Lung microvascular endothelial cell (primary cell): ENCODE measurements around the gene CDKAL1. TPM values are rescaled to one million over a fixed set of nuclear protein-coding genes. Genes with fewer than 3 reads are reported as not detected.
"Not testable (repeated sequence)": the region's sequence is repeated elsewhere in the genome, so short reads cannot be mapped to it uniquely, and the experiment has no call there.

Experiments
- DNase-seq, 2 donors: peaks; one replicate each; pipeline versions ENCODE4 v3.0.0 to v3.0.0-alpha.2; 2010; ENCODE audit warnings: low read depth in 2 of 2
- total RNA-seq: library from RNA; depleted of rRNA; stranded (reverse); fragments of >200 nt; gene quantifications from 2 replicates; pipeline ENCODE4 v1.2.1, GENCODE V29; 2014

The CDKAL1 gene
- total RNA-seq, 1 donor from 2014 or later: 17.5 TPM

GRCh38 chr6:20590476-20590875 lies 56.2 kb downstream of the CDKAL1 start:
- DNase-seq: not testable (repeated sequence)

DNA sequence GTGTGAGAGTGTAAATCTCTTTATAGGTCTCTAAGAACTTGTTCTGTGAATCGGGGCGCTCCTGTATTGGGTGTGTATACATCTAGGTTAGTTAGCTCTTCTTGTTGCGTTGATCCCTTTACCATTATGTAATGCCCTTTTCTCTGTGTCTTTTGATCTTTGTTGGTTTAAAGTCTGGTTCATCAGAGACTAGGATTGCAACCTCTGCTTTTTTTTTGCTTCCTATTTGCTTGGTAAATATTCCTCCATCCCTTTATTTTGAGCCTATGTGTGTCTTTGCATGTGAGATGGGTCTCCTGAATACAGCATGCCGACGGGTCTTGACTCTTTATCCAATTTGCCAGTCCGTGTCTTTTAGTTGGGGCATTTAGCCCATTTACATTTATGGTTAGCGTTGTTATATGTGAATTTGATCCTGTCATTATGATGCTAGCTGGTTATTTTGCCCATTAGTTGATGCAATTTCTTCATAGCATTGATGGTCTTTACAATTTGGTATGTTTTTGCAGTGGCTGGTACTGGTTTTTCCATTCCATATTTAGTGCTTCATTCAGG lies 60.1 kb downstream of the CDKAL1 start:
- not testable (repeated sequence) for DNase-seq

DNA sequence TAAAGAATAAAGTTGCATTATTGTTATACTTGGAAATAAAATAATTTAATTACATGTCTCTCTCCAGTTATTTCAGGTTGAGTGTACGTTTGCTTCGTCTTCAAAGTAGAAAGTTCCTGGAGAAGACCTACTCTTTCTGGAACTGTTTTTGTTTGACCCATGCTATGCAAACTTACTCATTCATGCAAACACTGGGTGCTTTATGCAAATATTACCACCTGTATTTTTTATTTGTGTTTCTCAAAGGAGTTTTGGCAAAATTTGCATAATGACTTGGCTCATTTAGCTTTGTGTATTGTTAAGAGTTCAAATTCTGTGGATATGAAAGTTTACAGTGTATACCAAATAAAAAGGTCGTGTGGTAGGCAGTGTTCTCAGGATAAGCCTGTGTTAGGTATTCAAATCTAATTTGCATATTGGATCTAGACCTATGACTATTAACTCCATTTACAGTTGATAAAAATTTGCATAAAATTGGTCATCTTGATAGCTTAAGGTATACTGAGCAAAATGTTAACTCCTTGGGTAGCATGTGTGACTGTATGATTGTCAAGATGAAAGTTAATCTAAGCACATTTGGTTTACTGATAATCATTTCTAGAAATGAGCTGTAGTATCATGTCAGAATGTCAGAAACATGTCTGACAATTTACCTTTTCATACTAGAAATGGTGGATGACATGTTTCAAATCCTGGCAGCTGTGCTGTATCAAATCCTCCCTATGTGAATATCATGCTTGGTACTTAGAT lies 65.2 kb downstream of the CDKAL1 start:
- DNase-seq: no peak

DNA sequence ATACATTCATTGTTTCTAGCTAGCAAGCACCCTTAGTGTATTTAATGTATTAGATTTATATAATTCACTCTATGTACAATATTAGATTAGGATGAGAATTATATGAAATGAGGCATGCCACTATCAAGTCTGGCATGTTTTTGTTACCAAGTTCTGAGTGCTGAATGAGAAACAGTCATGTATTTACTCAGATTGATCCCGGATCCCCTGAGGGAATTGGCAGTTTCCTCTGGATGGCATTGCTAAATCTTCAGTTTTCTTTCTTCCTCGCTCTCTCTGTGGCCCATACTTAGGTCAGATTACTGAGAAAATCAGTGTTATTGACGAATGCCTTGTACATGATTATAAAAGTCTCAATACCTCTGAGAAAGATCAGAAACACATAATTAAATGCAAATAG lies 66.6 kb downstream of the CDKAL1 start:
- DNase-seq: no peak

DNA sequence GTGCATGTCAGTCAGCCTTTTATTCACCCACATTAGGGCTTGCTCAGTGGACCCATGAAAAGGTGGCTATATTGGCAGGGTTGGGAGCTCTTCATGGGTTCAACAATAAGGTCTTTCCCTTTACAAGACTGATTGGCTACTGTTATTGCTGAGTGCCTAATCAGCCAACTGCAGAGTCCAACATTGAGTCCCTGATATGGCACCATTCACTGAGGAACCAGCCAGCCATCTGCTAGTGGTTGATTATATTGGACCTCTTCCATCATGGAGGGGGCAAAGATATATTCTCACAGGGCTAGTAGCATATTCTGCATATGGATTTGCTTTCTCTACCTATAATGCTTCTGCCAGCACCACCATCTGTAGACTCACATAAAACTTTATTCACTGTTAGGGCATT lies 69.9 kb downstream of the CDKAL1 start:
- DNase-seq: no peak

DNA sequence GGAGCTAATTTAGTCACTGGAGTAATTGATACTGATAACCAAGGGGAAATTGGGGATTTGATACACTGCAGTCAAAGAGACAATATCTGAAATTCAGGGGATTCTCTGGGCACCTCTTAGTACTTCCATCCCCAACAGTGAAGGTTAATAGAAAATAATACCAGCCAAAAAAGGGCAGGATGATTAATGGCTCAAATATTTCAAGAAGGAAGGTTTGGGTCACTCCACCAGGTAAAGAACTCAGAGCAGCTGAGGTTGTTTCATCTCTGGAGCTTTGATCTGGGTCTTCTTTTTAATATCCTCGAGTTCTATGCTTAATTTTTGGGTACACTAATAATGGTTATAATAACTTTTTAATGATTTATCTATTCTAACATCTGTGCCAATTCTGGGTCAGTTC lies 70.8 kb downstream of the CDKAL1 start:
- DNase-seq: no peak

- DNase-seq: peak in 1 of 2 donors; percentile 1
Observed at GRCh38 chr6:20605581-20605980, 71.3 kb downstream of the CDKAL1 start.

GRCh38 chr6:20606831-20607230 lies 72.6 kb downstream of the CDKAL1 start:
- DNase-seq: no peak

- no peak for DNase-seq
Observed at GRCh38 chr6:20608356-20608755, 74.1 kb downstream of the CDKAL1 start.

GRCh38 chr6:20608905-20609304 lies 74.6 kb downstream of the CDKAL1 start:
- DNase-seq: no peak

- not testable (repeated sequence) for DNase-seq
Observed at GRCh38 chr6:20609924-20610323, 75.7 kb downstream of the CDKAL1 start.

DNA sequence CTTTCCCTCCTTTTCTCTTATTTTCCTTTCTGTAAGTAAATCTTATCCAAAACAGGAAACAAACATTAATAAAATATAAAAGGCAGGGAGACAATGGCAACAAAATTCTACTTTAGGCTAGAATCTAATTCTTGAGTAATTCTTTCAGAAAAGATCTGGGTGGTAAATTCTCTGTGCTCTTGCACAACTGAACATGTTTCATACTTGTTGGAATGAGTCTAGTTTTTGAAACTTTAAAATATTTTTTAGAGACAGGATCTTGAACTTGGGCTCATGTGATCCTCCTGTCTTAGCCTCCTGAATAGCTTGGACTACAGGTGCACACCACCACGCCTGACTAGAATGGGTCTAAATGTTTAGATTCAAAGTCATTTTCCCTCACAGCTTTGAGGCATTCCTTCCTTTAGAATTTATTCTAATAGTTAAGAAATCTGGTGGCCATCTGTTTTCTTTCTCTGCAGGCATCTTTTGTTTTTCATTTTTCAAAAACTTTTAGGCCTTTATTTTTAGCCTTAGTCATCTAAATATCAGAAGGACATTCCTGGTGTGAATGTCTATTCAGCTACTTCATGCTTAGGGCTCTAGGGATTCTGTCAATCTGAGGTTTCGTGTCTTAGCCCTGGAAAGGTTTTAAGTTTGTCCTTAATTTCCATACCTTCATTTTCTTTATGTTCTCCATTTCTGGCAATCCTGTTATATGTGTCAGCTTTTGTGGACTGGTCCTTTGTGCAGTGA lies 76.5 kb downstream of the CDKAL1 start:
- no peak for DNase-seq

DNA sequence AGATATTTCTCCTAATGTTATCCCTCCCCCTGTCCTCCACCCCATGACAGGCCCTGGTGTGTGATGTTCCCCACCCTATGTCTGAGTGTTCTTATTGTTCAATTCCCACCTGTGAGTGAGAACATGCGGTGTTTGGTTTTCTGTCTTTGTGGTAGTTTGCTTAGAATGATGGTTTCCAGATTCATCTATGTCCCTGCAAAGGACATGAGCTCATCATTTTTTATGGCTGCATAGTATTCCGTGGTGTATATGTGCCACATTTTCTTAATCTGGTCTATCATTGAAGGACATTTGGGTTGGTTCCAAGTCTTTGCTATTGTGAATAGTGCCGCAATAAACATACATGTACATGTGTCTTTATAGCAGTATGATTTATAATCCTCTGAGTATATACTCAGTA lies 83.3 kb downstream of the CDKAL1 start:
- not testable (repeated sequence) for DNase-seq

DNA sequence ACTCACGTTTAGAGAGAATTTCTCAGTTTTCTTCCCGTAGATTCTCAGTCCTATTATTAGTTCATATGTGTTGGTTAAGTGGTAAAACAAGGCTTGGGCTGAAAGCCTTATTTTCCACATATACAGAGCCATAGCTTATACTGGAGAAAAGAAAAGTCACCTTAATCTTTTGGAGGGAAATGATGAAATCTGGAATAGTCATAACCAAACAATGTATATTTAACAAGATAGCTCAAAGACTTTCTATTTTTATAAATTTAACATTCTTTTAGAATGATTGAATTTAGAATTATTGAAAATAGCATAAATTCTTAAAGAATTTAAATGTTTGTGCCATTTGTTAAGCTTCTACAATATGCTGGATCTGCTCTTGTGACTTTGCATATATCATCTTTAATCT lies 85.8 kb downstream of the CDKAL1 start:
- no peak for DNase-seq

- DNase-seq: no peak
Observed at GRCh38 chr6:20623761-20624160, 89.5 kb downstream of the CDKAL1 start.

DNA sequence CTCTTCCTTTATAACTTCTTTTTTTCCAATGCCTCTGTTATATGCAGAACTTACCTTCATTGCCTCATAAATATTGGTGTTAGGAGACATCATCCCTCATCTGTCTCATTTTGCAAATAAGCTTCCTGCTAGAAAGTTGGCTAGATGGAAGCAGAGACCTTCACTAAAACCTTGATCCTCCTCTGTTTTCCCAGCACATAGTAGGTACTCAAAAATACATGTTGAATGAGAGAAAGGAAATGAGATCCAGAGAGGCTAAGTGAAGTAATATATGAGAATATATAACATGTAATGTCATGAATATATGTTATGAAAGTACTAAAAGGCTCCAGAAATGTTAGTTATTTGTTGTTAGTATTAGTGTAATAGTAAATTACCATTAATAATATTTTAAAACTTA lies 91.9 kb downstream of the CDKAL1 start:
- DNase-seq: no peak

- DNase-seq: no peak
Observed at GRCh38 chr6:20629509-20629908, 95.3 kb downstream of the CDKAL1 start.

DNA sequence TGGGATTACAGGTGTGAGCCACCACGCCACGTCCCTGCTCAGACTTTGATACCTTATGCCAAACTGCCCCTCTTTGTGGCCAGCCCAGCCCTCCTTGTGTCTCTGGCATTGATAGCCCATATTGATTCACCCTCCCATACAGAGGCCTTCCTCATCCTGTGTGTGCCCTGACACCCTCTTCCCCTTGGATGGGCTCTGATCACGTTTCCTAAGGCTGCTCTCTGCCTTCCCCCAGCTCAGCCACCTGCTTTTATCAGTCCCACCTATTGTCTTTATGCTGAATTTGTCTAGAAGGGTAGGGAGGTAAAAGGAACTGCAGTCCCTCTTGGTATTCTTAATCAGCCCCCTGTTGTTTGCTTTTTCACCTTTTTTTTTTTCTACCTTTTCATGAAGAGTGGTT lies 95.9 kb downstream of the CDKAL1 start:
- no peak for DNase-seq

DNA sequence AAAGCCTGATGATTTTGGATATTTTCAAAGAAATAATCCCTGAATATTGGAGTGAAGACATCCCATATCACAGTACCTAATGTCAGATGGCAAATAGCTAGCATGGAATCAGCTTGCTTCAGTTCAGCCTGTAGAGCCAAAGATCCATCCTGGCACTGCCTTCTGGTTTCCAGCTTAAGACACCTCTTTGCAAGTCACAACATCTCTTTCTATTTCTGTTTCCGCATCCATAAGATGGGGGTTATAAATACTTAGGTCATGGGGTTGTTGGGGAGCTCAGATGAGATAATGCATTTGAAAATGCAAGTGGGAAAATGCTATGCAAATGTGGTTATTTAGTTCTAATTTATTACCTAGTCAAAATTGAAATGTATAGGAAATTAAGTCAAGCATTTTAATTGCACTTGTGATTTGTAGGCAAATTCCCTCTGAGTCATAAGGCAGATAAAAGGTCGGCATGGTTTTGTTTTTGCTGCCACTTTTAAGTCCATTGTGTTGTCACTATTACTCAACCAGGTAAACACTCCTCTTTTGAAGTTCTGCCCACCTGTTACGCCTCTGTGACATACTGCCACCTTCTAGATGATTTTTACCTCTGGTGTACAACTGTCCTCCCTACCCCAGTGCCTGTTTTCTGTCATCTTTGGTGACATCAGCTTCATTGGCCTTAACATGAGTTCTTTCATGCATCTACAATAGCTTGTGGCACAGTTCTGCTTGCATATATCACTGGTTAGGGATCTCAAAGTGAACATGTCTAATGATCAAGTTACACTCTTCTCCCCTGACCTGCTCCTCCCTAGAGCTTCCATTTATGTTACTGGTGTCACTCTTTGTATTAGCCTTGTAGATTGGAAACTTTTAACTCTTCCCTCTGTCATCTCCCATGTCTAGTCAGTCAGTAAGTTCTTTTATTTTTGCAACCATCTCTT lies 96.6 kb downstream of the CDKAL1 start:
- no peak for DNase-seq

- DNase-seq: peak in 1 of 2 donors; percentile 18
Observed at GRCh38 chr6:20631549-20631924, 97.3 kb downstream of the CDKAL1 start.

DNA sequence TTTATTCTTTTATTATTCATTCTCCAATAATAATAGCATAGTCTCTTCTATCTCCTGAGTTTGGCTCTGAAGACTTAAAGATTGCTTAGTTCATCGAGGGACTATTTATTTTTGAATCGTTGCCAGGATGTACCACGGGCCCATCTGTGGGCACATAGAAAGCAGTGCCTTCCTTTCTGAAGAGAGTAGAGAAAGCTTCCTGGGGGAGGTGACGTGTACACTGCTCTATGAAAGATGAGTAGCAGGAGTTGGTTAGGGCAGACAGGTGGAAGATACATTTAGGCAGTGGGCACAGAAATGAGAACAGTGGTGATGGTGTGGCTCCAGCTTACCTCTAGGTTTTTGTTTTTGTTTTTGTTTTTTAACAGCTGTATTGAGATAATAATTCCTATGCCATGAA lies 98.4 kb downstream of the CDKAL1 start:
- DNase-seq: no peak
